RWPE1 (cell line): ENCODE measurements around the gene APEH.

Source experiments
- CTCF ChIA-PET: fragments of 350-600 bp; sonication (Branson Sonifier 250); formaldehyde crosslinking; extraction: SDS; loops from one replicate; lab custom pipeline; 2021; lab: Yijun Ruan, JAX
- POLR2A ChIA-PET: fragments of 400-600 bp; formaldehyde crosslinking; extraction: SDS; loops from one replicate; lab custom pipeline; 2020; ENCODE audit warnings: antibody characterized with exemption; ENCODE audit not compliant: low non-redundant PET; lab: Yijun Ruan, JAX
- DNase-seq: peaks from one replicate; pipeline ENCODE4 v3.0.0; 2012; ENCODE audit warnings: low spot score
- H3K27ac ChIP-seq: fragments of 450-650 bp; 2 replicates; pipeline ENCODE4 v1.5.1; 2017
- CTCF ChIP-seq: fragments of 450-650 bp; conservative IDR thresholded peaks from 2 replicates; pipeline ENCODE4 v1.5.1; 2017; ENCODE audit warnings: low read depth, mild to moderate bottlenecking

Gene APEH

GRCh38 chr3:49712166-49712565 is 38.0 kb downstream of the APEH start:
- H3K27ac ChIP-seq = peak overlapping the region; percentile 33
- no peak for TF ChIP-seq CTCF
- ChIA-PET CTCF (no interaction called here), POLR2A (no interaction called here)
- DNase-seq = no peak

GRCh38 chr3:49712631-49713317 is 38.6 kb downstream of the APEH start:
- CTCF ChIA-PET = no interaction called here
- peak overlapping the region; percentile 33 for H3K27ac ChIP-seq
- DNase-seq = no peak
- POLR2A ChIA-PET = no interaction called here
- no peak for TF ChIP-seq CTCF

GRCh38 chr3:49713336-49714105 is 39.4 kb downstream of the APEH start:
- TF ChIP-seq CTCF = no peak
- H3K27ac ChIP-seq = peak overlapping the region; percentile 33
- DNase-seq = no peak
- ChIA-PET POLR2A (no interaction called here), CTCF (no interaction called here)

GRCh38 chr3:49714728-49715550 is 40.8 kb downstream of the APEH start:
- ChIA-PET POLR2A (no interaction called here), CTCF (no interaction called here)
- H3K27ac ChIP-seq = no peak overlapping the region
- no peak for DNase-seq
- no peak for TF ChIP-seq CTCF

- TF ChIP-seq CTCF = no peak
- DNase-seq = no peak
- ChIA-PET CTCF (no interaction called here), POLR2A (no interaction called here)
- H3K27ac ChIP-seq = no peak overlapping the region
Observed at GRCh38 chr3:49715611-49716121, 41.5 kb downstream of the APEH start.

GRCh38 chr3:49716169-49716568 is 42.0 kb downstream of the APEH start:
- no peak overlapping the region for H3K27ac ChIP-seq
- CTCF ChIA-PET = interaction anchor here (0.6 kb wide), 1 partner anchor 29 kb away, joined by 3 read pairs; no protein-coding TSS in a partner anchor
- TF ChIP-seq CTCF = no peak
- no peak for DNase-seq
- POLR2A ChIA-PET = no interaction called here
